ENCODE data around the gene SERINC5.

GRCh38 chr5:80300125-80300524, 44.3 kb upstream of the SERINC5 start:
- no peak for TF ChIP-seq TCF4 (CRISPR knock-in tag; IDR thresholded peaks at IDR 0.05; ENCODE audit: borderline replicate concordance)
- TF ChIP-seq PATZ1 (CRISPR knock-in tag; IDR thresholded peaks at IDR 0.05; ENCODE audit: borderline replicate concordance) = no peak
- TF ChIP-seq ARNTL (CRISPR knock-in tag; IDR thresholded peaks at IDR 0.05; ENCODE audit: borderline replicate concordance, low read depth) = no peak
- no peak for TF ChIP-seq BACH2 (CRISPR knock-in tag; IDR thresholded peaks at IDR 0.05; ENCODE audit: borderline replicate concordance)
- TF ChIP-seq CREB5 (CRISPR knock-in tag; IDR thresholded peaks at IDR 0.05; ENCODE audit: low read depth) = no peak
- TF ChIP-seq ZNF565 (CRISPR knock-in tag; conservative IDR thresholded peaks at IDR 0.05; ENCODE audit: low read depth) = no peak
- TF ChIP-seq ZC3H10 (CRISPR knock-in tag; IDR thresholded peaks at IDR 0.05) = no peak
- no peak for TF ChIP-seq TSHZ2 (CRISPR knock-in tag; IDR thresholded peaks at IDR 0.05)
- TF ChIP-seq ZNF70 (CRISPR knock-in tag; IDR thresholded peaks at IDR 0.05) = no peak
- no peak for TF ChIP-seq SNAI2 (CRISPR knock-in tag; IDR thresholded peaks at IDR 0.05)
- TF ChIP-seq ESRRG (CRISPR knock-in tag; IDR thresholded peaks at IDR 0.05) = no peak

Measured in SK-N-SH treated with all-trans-retinoic acid at 6 μM for 48 hours (cell line).